Fibroblast of mammary gland (primary cell): ENCODE results near the gene PHPT1.

Source experiments
- DNase-seq: peaks from one replicate; pipeline ENCODE4 v3.0.0-alpha.2; 2010; ENCODE audit warnings: low read depth
- H3K4me3 ChIP-seq: 2 replicates; pipeline ENCODE4 v1.5.1; 2011; ENCODE audit warnings: low read depth, mild to moderate bottlenecking, low read length, moderate library complexity; ENCODE audit not compliant: control insufficient read depth
- CTCF ChIP-seq: conservative IDR thresholded peaks from 2 replicates; pipeline ENCODE4 v1.5.1; 2011; ENCODE audit warnings: low read depth, low read length, inconsistent platforms; ENCODE audit not compliant: control insufficient read depth, insufficient read depth

PHPT1 gene

GRCh38 chr9:136854113-136854841 is 5.1 kb downstream of the PHPT1 start:
- no peak for TF ChIP-seq CTCF
- DNase-seq = no peak
- no peak overlapping the region for H3K4me3 ChIP-seq

DNA sequence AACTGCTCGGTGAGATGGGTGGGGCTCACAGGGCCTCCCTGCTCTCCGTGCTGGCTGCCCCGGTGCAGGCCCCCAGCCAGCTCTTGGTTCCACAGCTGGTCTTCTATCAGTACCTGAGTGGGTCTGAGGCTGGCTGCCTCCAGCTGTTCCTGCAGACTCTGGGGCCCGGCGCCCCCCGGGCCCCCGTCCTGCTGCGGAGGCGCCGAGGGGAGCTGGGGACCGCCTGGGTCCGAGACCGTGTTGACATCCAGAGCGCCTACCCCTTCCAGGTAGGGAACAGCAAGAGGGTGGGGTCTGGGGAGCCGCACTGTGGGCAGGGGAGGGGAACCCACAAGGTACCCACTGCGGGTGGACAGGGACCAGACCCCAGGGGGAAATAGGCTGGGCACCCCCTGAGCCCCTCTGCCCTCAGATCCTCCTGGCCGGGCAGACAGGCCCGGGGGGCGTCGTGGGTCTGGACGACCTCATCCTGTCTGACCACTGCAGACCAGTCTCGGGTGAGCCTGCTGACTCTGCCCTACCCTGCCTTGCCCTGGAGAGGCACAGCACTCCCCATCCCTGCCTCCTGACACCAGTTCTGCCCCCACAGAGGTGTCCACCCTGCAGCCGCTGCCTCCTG is 5.7 kb downstream of the PHPT1 start:
- no peak for DNase-seq
- TF ChIP-seq CTCF = no peak
- H3K4me3 ChIP-seq = no peak overlapping the region

- no peak overlapping the region for H3K4me3 ChIP-seq
- no peak for DNase-seq
- no peak for TF ChIP-seq CTCF
Observed at GRCh38 chr9:136855461-136856078, 6.4 kb downstream of the PHPT1 start.

DNA sequence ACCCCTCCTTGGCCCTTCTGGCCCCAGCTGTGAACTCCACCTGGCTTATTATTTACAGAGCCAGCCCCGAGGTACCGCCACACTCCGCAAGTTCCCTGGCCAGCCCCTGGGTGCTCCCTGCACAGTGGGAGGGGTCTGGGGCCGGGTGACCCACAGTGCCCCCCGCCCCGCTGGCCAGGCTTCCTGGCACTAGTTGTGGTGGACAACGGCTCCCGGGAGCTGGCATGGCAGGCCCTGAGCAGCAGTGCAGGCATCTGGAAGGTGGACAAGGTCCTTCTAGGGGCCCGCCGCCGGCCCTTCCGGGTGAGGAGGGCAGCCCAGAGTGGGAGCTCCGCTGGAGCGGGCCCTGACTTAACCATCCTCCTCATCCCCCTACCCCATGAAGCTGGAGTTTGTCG is 6.9 kb downstream of the PHPT1 start:
- DNase-seq = no peak
- no peak for TF ChIP-seq CTCF
- no peak overlapping the region for H3K4me3 ChIP-seq

DNA sequence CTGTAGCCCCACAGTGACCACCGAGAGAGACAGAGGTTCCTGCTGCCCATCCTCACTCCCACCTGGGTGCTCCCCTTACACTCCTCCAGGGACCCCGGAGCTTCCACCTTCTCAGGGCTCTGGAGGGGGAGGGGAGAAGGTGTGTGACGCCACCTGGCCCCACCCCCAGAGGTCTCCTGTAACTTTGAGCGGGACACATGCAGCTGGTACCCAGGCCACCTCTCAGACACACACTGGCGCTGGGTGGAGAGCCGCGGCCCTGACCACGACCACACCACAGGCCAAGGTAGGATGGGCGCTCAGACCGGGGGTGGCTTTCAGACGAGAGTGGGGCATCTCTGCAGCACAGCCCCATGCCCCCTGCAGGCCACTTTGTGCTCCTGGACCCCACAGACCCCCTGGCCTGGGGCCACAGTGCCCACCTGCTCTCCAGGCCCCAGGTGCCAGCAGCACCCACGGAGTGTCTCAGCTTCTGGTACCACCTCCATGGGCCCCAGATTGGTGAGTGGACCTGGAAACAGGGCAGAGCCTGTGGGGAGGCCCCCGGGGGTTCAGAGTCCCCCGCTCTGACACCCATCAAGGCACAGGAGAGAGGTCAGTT is 7.4 kb downstream of the PHPT1 start:
- TF ChIP-seq CTCF = no peak
- DNase-seq = no peak
- no peak overlapping the region for H3K4me3 ChIP-seq

GRCh38 chr9:136857166-136857565 is 8.0 kb downstream of the PHPT1 start:
- no peak for DNase-seq
- TF ChIP-seq CTCF = no peak
- H3K4me3 ChIP-seq = no peak overlapping the region
